WTC11 (cell line): Measurements from ENCODE around the gene GPC1. TPM values are rescaled to one million over a fixed set of nuclear protein-coding genes. Genes with fewer than 3 reads are reported as not detected.

Experiments
- ATAC-seq: fragments of 200-7000 bp; cut with Tn5 transposase; 2 replicates; pipeline ENCODE4 v1.10.0; 2021; ENCODE audit warnings: mild to moderate bottlenecking, moderate library complexity
- CTCF ChIA-PET: fragments of 300-600 bp; sonication (Branson Sonifier 250); formaldehyde crosslinking; loops from one replicate; lab custom pipeline; 2021; ENCODE audit warnings: antibody characterized with exemption; lab: Charles Lee
- POLR2A ChIA-PET: fragments of 350-600 bp; sonication (Branson Sonifier 250); formaldehyde crosslinking; loops from one replicate; lab custom pipeline; 2021; ENCODE audit warnings: antibody characterized with exemption; lab: Charles Lee
- DNase-seq: peaks from one replicate; pipeline ENCODE4 v3.0.0; 2021; ENCODE audit warnings: low spot score
- H3K27ac Mint-ChIP-seq: 2 replicates; pipeline ENCODE4 v1.8.0; 2021; ENCODE audit warnings: mixed read lengths
- H3K27me3 Mint-ChIP-seq: 2 replicates; pipeline ENCODE4 v1.8.0; 2021; ENCODE audit warnings: low read depth, mild to moderate bottlenecking, moderate library complexity, mixed read lengths
- H3K36me3 Mint-ChIP-seq: 2 replicates; pipeline ENCODE4 v1.8.0; 2021; ENCODE audit warnings: mixed read lengths
- H3K4me1 Mint-ChIP-seq: 2 replicates; pipeline ENCODE4 v1.8.0; 2022; ENCODE audit warnings: mixed read lengths
- H3K4me3 Mint-ChIP-seq: 2 replicates; pipeline ENCODE4 v1.8.0; 2021; ENCODE audit warnings: mild to moderate bottlenecking, moderate library complexity, mixed read lengths
- H3K9me3 Mint-ChIP-seq: 2 replicates; pipeline ENCODE4 v1.8.0; 2021; ENCODE audit warnings: mixed read lengths
- CREB1 ChIP-seq: sonication (generic); formaldehyde crosslinking; IDR thresholded peaks from 2 replicates; pipeline ENCODE4 v1.8.0; 2023; ENCODE audit warnings: mild to moderate bottlenecking, missing genetic modification reagents
- CREM ChIP-seq: sonication (generic); formaldehyde crosslinking; IDR thresholded peaks from 2 replicates; pipeline ENCODE4 v1.8.1; 2022; ENCODE audit warnings: mild to moderate bottlenecking, missing genetic modification reagents, moderate library complexity
- ELF4 ChIP-seq: sonication (generic); formaldehyde crosslinking; IDR thresholded peaks from 2 replicates; pipeline ENCODE4 v1.8.1; 2022; ENCODE audit warnings: low read depth, mild to moderate bottlenecking, moderate library complexity, missing genetic modification reagents
- ETV6 ChIP-seq: sonication (generic); formaldehyde crosslinking; IDR thresholded peaks from 2 replicates; pipeline ENCODE4 v1.8.1; 2022; ENCODE audit warnings: mild to moderate bottlenecking, missing genetic modification reagents
- FOXP1 ChIP-seq: sonication (generic); formaldehyde crosslinking; IDR thresholded peaks from 2 replicates; pipeline ENCODE4 v1.8.0; 2022; ENCODE audit warnings: missing genetic modification reagents, mild to moderate bottlenecking, moderate library complexity, borderline replicate concordance
- GABPB1 ChIP-seq: sonication (generic); formaldehyde crosslinking; IDR thresholded peaks from 2 replicates; pipeline ENCODE4 v1.8.1; 2023; ENCODE audit warnings: mild to moderate bottlenecking, missing genetic modification reagents
- GRHL2 ChIP-seq: fragments of 250-450 bp; sonication (Bioruptor Pico); IDR thresholded peaks from 2 replicates; pipeline ENCODE4 v1.8.0; 2022; ENCODE audit warnings: mild to moderate bottlenecking, moderate library complexity; ENCODE audit not compliant: insufficient replicate concordance, severe bottlenecking
- MXD4 ChIP-seq: fragments of 250-450 bp; sonication (Bioruptor Pico); IDR thresholded peaks from 2 replicates; pipeline ENCODE4 v1.8.0; 2021; ENCODE audit warnings: mild to moderate bottlenecking, moderate library complexity, borderline replicate concordance
- MYBL2 ChIP-seq: sonication (generic); formaldehyde crosslinking; IDR thresholded peaks from 2 replicates; pipeline ENCODE4 v1.8.1; 2023; ENCODE audit warnings: mild to moderate bottlenecking, moderate library complexity, missing genetic modification reagents
- NFE2L1 ChIP-seq: sonication (generic); formaldehyde crosslinking; IDR thresholded peaks from 2 replicates; pipeline ENCODE4 v1.8.1; 2023; ENCODE audit warnings: missing genetic modification reagents
- NR2C2 ChIP-seq: sonication (generic); formaldehyde crosslinking; IDR thresholded peaks from 2 replicates; pipeline ENCODE4 v1.8.0; 2022; ENCODE audit warnings: mild to moderate bottlenecking, missing genetic modification reagents
- RORB ChIP-seq: fragments of 250-450 bp; sonication (Bioruptor Pico); IDR thresholded peaks from 2 replicates; pipeline ENCODE4 v1.9.0; 2021; ENCODE audit warnings: mild to moderate bottlenecking
- SMAD3 ChIP-seq: sonication (generic); formaldehyde crosslinking; IDR thresholded peaks from 2 replicates; pipeline ENCODE4 v1.8.0; 2022; ENCODE audit warnings: missing genetic modification reagents, mild to moderate bottlenecking, borderline replicate concordance
- SP1 ChIP-seq: sonication (generic); formaldehyde crosslinking; conservative IDR thresholded peaks from 2 replicates; pipeline ENCODE4 v1.8.1; 2022; ENCODE audit warnings: missing genetic modification reagents
- TEAD4 ChIP-seq: sonication (generic); formaldehyde crosslinking; IDR thresholded peaks from 2 replicates; pipeline ENCODE4 v1.8.0; 2022; ENCODE audit warnings: mild to moderate bottlenecking, missing genetic modification reagents
- ZNF317 ChIP-seq: sonication (generic); formaldehyde crosslinking; IDR thresholded peaks from 2 replicates; pipeline ENCODE4 v1.8.1; 2023; ENCODE audit warnings: low read depth, mild to moderate bottlenecking, moderate library complexity, missing genetic modification reagents, borderline replicate concordance
- total RNA-seq: library from RNA; stranded (reverse); gene quantifications from 3 replicates; pipeline ENCODE4 v1.2.3, GENCODE V29; 2021
- TF ChIP-seq, protein P1 (sequence below): sonication (generic); formaldehyde crosslinking; IDR thresholded peaks from 2 replicates; pipeline ENCODE4 v1.8.1; 2023; ENCODE audit warnings: mild to moderate bottlenecking, missing genetic modification reagents, moderate library complexity
- TF ChIP-seq, protein P2 (sequence below): sonication (generic); formaldehyde crosslinking; IDR thresholded peaks from 2 replicates; pipeline ENCODE4 v1.8.0; 2022; ENCODE audit warnings: missing genetic modification reagents
- TF ChIP-seq, protein P3 (sequence below): sonication (generic); formaldehyde crosslinking; IDR thresholded peaks from 2 replicates; pipeline ENCODE4 v1.8.0; 2022; ENCODE audit warnings: mild to moderate bottlenecking, missing genetic modification reagents
- TF ChIP-seq, protein P4 (sequence below): sonication (generic); formaldehyde crosslinking; IDR thresholded peaks from 2 replicates; pipeline ENCODE4 v1.8.1; 2022; ENCODE audit warnings: mild to moderate bottlenecking, moderate library complexity, missing genetic modification reagents
- TF ChIP-seq, protein P5 (sequence below): sonication (generic); formaldehyde crosslinking; IDR thresholded peaks from 2 replicates; pipeline ENCODE4 v1.8.1; 2022; ENCODE audit warnings: missing genetic modification reagents, borderline replicate concordance
- TF ChIP-seq, protein P6 (sequence below): sonication (generic); formaldehyde crosslinking; IDR thresholded peaks from 2 replicates; pipeline ENCODE4 v1.8.1; 2023; ENCODE audit warnings: mild to moderate bottlenecking, missing genetic modification reagents, moderate library complexity

Gene GPC1
- total RNA-seq, 1 experiment from 2014 or later, result 41.5 TPM

DNA sequence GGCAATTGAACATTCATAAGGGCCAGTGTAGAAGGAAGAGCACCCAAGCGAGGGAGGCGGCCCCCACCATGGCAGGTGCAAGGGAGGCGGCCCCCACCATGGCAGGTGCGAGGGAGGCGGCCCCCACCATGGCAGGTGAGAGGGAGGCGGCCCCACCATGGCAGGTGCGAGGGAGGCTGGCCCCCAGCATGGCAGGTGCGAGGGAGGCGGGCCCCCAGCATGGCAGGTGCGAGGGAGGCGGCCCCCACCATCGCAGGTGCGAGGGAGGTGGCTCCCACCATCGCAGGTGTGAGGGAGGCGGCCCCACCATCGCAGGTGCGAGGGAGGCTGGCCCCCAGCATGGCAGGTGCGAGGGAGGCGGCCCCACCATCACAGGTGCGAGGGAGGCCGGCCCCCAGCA lies 24.7 kb upstream of the GPC1 start:
- ChIA-PET CTCF (no interaction called here), POLR2A (no interaction called here)
- no peaks in the 10 kb centered on the region for H3K4me1 Mint-ChIP-seq
- H3K36me3 Mint-ChIP-seq, result no peaks in the 10 kb centered on the region
- ATAC-seq (no peak), DNase-seq (no peak)
- H3K4me3 Mint-ChIP-seq, result no peak overlapping the region
- H3K27me3 Mint-ChIP-seq, result no peaks in the 10 kb centered on the region
- no peaks in the 10 kb centered on the region for H3K9me3 Mint-ChIP-seq
- TF ChIP-seq ETV6 (no peak), SMAD3 (CRISPR knock-in tag) (no peak), ZNF317 (CRISPR knock-in tag) (no peak), GRHL2 (CRISPR knock-in tag) (no peak), NR2C2 (CRISPR knock-in tag) (no peak), TEAD4 (CRISPR knock-in tag) (no peak), NFE2L1 (CRISPR knock-in tag) (no peak), SP1 (no peak)
- TF ChIP-seq, protein P1, sequence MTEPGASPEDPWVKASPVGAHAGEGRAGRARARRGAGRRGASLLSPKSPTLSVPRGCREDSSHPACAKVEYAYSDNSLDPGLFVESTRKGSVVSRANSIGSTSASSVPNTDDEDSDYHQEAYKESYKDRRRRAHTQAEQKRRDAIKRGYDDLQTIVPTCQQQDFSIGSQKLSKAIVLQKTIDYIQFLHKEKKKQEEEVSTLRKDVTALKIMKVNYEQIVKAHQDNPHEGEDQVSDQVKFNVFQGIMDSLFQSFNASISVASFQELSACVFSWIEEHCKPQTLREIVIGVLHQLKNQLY (CRISPR knock-in tag), result no peak
- TF ChIP-seq, protein P2, sequence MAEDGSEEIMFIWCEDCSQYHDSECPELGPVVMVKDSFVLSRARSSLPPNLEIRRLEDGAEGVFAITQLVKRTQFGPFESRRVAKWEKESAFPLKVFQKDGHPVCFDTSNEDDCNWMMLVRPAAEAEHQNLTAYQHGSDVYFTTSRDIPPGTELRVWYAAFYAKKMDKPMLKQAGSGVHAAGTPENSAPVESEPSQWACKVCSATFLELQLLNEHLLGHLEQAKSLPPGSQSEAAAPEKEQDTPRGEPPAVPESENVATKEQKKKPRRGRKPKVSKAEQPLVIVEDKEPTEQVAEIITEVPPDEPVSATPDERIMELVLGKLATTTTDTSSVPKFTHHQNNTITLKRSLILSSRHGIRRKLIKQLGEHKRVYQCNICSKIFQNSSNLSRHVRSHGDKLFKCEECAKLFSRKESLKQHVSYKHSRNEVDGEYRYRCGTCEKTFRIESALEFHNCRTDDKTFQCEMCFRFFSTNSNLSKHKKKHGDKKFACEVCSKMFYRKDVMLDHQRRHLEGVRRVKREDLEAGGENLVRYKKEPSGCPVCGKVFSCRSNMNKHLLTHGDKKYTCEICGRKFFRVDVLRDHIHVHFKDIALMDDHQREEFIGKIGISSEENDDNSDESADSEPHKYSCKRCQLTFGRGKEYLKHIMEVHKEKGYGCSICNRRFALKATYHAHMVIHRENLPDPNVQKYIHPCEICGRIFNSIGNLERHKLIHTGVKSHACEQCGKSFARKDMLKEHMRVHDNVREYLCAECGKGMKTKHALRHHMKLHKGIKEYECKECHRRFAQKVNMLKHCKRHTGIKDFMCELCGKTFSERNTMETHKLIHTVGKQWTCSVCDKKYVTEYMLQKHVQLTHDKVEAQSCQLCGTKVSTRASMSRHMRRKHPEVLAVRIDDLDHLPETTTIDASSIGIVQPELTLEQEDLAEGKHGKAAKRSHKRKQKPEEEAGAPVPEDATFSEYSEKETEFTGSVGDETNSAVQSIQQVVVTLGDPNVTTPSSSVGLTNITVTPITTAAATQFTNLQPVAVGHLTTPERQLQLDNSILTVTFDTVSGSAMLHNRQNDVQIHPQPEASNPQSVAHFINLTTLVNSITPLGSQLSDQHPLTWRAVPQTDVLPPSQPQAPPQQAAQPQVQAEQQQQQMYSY (CRISPR knock-in tag), result no peak
- no peak overlapping the region for H3K27ac Mint-ChIP-seq

DNA sequence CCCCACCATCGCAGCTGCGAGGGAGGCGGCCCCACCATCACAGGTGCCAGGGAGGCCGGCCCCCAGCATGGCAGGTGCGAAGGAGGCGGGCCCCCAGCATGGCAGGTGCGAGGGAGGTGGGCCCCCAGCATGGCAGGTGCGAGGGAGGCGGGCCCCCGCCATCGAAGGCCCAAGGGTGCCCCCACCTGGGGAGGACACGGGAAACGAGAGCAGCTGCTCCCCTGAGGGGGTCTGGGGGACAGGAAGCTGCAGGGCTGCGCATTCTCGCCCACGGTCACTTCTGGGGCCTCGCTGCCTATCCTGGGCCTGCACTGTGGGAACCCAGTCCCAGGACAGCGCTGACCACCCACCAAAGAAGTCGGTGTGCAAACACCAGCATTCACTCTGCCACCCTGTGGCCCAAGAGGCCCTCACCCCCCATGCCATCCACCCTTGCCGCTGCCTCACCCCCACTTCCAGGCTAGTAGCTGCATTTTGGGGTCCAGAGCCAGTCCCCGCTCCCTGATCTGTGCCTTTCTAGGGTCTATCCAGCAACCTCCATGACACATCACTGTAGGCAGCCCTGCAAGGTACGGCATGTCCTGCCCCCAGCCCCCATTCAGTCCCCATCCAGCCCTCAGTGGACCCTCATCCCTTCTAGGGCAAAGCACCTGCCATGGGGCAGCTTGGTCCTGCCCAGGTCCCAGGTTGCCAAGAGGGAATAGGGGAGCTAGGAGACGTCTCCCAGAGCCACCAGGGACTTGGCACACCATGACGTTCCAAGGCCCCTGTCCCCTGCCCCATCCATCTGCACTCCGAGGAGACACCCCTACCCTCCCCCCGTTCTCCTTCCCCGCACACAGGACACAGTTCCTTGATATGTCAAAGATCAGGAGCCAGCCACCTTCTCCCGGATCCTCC lies 24.0 kb upstream of the GPC1 start:
- no peaks in the 10 kb centered on the region for H3K4me1 Mint-ChIP-seq
- H3K9me3 Mint-ChIP-seq, result no peaks in the 10 kb centered on the region
- ChIA-PET CTCF (no interaction called here), POLR2A (no interaction called here)
- DNase-seq (no peak), ATAC-seq (no peak)
- H3K4me3 Mint-ChIP-seq, result no peak overlapping the region
- H3K27me3 Mint-ChIP-seq, result no peaks in the 10 kb centered on the region
- no peaks in the 10 kb centered on the region for H3K36me3 Mint-ChIP-seq
- H3K27ac Mint-ChIP-seq, result no peak overlapping the region
- TF ChIP-seq MXD4 (no peak), ELF4 (CRISPR knock-in tag) (no peak), FOXP1 (CRISPR knock-in tag) (no peak), CREM (CRISPR knock-in tag) (no peak), MYBL2 (no peak), GABPB1 (CRISPR knock-in tag) (no peak), CREB1 (no peak), RORB (CRISPR knock-in tag) (no peak), ZNF317 (CRISPR knock-in tag) (no peak)
- TF ChIP-seq, protein P2 (CRISPR knock-in tag), result no peak
- TF ChIP-seq, protein P3, sequence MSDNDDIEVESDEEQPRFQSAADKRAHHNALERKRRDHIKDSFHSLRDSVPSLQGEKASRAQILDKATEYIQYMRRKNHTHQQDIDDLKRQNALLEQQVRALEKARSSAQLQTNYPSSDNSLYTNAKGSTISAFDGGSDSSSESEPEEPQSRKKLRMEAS (CRISPR knock-in tag), result no peak
- TF ChIP-seq, protein P4, sequence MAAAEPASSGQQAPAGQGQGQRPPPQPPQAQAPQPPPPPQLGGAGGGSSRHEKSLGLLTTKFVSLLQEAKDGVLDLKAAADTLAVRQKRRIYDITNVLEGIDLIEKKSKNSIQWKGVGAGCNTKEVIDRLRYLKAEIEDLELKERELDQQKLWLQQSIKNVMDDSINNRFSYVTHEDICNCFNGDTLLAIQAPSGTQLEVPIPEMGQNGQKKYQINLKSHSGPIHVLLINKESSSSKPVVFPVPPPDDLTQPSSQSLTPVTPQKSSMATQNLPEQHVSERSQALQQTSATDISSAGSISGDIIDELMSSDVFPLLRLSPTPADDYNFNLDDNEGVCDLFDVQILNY (CRISPR knock-in tag), result no peak
- TF ChIP-seq, protein P5, sequence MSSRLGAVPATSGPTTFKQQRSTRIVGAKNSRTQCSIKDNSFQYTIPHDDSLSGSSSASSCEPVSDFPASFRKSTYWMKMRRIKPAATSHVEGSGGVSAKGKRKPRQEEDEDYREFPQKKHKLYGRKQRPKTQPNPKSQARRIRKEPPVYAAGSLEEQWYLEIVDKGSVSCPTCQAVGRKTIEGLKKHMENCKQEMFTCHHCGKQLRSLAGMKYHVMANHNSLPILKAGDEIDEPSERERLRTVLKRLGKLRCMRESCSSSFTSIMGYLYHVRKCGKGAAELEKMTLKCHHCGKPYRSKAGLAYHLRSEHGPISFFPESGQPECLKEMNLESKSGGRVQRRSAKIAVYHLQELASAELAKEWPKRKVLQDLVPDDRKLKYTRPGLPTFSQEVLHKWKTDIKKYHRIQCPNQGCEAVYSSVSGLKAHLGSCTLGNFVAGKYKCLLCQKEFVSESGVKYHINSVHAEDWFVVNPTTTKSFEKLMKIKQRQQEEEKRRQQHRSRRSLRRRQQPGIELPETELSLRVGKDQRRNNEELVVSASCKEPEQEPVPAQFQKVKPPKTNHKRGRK (CRISPR knock-in tag), result no peak
- TF ChIP-seq, protein P6, sequence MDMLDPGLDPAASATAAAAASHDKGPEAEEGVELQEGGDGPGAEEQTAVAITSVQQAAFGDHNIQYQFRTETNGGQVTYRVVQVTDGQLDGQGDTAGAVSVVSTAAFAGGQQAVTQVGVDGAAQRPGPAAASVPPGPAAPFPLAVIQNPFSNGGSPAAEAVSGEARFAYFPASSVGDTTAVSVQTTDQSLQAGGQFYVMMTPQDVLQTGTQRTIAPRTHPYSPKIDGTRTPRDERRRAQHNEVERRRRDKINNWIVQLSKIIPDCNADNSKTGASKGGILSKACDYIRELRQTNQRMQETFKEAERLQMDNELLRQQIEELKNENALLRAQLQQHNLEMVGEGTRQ (CRISPR knock-in tag), result no peak
